ENCODE results near the gene TSPAN4.

TSPAN4 gene

GRCh38 chr11:853682-854448 is 11.2 kb downstream of the TSPAN4 start:
- no peak for DNase-seq

- DNase-seq = no peak
Measured at GRCh38 chr11:854601-855329, 12.1 kb downstream of the TSPAN4 start.

DNA sequence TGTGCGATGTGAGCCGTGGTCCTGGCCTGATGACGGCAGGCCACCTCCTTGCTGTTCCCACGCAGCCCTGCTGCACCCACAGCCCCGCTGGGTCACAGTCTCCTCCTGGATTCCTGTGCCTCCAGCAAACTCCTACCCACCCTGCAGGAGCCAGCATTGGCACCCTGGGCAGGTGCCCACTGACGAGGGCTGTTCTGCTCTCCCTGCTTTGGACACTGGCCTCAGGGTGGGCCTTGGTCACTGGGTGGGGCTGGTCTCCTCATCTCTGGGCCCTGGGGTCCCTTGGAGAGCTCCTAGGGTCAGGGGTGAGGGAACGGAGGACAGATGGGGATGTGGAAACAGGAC is 12.7 kb downstream of the TSPAN4 start:
- no peak for DNase-seq

- no peak for DNase-seq
Measured at GRCh38 chr11:855796-856195, 13.1 kb downstream of the TSPAN4 start.

DNA sequence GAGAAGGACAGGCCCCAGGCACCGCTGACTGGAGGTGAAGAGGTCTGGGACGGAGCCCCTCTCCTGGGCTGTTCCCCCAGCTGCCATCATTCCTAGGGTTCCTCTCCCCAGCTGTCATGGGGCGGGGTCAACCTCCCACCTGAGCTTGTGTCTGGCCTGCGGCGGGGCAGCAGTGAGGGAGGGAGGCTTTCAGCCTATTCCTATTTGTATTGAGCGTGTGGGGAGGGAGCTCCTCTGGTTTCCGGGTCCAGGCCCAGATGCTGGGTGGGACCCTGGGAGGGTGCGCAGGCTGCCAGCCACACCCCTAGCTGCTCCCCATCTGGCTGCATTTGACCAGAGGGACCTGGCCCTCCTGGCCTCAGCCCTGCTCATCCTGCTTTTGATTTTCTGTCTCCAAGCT is 13.7 kb downstream of the TSPAN4 start:
- DNase-seq = no peak

GRCh38 chr11:858053-858761 is 15.6 kb downstream of the TSPAN4 start:
- no peak for DNase-seq

GRCh38 chr11:858762-859339 is 16.2 kb downstream of the TSPAN4 start:
- DNase-seq = no peak

GRCh38 chr11:859394-860131 is 16.9 kb downstream of the TSPAN4 start:
- DNase-seq = peak; percentile 93

- no peak for DNase-seq
Measured at GRCh38 chr11:860234-861104, 17.8 kb downstream of the TSPAN4 start.

DNA sequence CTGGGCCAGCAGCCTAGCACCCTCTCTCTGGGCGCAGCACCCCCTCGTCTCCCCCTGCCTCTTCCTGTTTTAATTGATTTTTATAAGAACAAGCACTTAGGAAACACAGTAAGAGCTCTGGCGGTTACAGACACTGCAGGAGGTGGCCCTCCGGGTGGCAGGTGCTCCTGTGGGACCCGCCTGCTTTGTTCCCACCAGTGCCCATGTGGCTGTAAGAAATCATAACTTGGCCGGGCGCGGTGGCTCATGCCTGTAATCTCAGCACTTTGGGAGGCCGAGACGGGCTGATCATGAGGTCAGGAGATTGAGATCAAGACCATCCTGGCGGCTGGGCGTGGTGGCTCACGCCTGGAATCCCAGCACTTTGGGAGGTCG is 18.4 kb downstream of the TSPAN4 start:
- peak; percentile 63 for DNase-seq

DNA sequence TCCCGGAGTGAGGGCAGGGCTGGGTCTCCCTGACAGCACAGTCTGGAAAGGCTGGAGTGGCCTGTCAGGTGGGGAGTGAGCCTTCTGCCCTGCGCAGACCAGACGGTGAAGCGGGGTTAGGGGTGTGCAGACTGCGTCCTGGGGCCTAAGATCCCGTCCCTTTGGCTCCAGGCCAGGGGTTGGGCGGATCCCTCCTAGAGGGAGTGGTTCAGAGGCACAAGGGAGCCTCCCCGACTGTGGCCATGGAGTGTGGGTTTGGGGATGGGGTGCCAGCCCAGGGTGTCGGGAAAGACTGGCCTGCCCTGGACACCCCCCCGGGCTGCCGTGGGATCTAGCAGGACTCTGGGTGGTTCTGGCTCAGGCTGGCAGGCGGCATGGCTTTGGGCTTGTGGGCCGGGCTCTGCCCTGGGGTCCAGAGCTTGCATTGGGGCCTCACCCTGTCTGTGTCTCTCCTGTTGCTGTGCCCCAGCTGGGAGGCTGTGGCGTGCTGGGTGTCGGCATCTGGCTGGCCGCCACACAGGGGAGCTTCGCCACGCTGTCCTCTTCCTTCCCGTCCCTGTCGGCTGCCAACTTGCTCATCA is 19.5 kb downstream of the TSPAN4 start:
- DNase-seq = no peak

DNA sequence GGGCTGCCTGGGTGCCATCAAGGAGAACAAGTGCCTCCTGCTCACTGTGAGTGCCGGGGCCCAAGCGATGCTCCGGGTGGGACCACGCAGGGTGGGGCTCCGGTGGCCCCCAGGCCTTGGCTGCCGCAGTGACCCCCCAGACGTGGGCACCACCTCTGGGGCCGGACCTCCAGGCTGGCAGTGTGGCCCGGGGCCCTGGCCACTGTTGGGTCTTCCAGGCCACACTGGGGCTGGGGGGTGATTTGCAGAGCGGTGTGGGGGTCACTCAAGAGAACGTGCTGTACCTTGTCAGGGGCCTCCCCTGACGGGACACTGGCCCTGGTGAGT is 20.0 kb downstream of the TSPAN4 start:
- DNase-seq = no peak

DNA sequence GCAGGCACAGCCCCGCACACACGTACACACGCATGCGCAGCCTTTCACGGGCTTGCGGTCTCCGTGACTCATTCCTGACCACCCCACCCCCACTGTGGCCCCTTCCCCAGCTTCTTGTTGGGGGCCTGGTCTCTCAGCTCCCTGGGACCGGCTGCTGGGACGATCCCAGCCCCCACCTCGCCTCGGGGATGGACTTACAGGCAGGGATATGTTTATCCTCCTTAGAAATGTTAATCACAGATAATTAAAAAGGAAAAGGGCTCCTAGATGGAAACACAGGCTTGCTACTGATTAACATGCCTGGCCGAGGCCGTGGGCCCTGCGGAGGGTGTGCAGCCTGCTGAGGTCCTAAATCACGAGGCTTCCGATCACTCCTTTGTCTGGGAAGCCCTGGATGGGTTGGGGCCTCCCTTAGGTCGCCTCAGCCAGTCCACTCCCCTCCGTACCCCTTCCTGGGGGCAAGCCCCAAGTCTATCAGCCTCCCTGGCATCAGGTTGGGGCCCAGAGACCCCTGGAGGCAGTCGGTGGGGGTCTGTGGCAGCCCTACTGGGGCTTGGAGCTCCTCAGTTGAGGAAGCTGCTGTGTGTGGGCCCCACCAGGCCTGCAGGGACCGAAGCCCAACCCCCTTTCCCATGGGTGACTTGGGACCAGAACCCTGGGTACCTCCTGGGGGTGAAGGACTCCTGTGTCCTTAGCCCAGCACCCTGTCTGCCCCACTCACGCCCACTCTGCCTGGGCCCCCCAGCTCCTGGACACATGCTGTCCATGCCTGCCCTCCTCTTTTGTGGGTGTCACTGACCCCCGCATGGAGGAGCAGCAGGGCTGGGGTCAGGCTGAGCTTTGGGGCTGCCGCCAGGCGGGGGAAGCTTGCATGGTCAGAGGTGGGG is 20.6 kb downstream of the TSPAN4 start:
- DNase-seq = no peak

DNA sequence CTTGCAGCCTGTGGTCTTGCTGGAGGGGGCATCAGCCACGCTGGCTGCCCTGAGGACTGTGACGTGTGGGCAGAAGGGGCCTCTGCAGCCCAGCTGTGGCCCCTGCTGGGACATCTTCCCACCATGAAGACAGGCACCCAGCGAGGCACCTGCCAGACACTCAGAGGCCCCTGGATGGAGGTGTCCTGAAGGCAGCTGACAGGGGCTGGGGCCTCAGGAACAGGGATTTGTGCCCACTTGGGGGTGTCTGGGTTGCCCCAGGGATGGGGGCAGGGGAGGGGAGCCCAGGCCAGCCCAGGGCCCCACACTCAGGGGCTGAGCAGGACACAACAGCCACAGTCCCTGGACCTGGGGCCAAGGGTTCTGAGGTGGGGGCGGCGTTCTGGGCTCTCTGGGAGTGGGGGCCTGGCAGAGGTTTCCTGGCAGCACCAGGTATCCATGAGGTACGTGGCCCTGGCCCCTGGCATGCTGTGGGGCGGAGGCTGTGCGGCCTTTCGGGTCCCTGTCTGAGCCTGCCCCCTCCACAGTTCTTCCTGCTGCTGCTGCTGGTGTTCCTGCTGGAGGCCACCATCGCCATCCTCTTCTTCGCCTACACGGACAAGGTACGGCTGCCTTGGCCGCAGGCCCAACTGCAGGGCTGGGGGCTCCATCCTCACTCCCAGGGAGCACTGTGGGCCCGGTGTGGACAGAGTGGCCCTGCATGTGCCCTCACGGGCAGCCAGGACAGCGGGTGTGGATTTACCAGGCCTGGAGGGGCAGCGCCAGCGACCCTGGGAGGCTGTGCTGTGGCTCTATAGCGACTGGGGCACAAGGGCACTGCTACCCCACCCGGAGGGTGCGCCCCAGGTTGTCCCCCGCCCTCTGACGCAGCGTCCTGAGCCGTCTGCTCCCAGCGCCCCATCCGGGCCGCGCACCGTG is 21.5 kb downstream of the TSPAN4 start:
- DNase-seq = no peak

GRCh38 chr11:864898-865297 is 22.2 kb downstream of the TSPAN4 start:
- DNase-seq = no peak

DNA sequence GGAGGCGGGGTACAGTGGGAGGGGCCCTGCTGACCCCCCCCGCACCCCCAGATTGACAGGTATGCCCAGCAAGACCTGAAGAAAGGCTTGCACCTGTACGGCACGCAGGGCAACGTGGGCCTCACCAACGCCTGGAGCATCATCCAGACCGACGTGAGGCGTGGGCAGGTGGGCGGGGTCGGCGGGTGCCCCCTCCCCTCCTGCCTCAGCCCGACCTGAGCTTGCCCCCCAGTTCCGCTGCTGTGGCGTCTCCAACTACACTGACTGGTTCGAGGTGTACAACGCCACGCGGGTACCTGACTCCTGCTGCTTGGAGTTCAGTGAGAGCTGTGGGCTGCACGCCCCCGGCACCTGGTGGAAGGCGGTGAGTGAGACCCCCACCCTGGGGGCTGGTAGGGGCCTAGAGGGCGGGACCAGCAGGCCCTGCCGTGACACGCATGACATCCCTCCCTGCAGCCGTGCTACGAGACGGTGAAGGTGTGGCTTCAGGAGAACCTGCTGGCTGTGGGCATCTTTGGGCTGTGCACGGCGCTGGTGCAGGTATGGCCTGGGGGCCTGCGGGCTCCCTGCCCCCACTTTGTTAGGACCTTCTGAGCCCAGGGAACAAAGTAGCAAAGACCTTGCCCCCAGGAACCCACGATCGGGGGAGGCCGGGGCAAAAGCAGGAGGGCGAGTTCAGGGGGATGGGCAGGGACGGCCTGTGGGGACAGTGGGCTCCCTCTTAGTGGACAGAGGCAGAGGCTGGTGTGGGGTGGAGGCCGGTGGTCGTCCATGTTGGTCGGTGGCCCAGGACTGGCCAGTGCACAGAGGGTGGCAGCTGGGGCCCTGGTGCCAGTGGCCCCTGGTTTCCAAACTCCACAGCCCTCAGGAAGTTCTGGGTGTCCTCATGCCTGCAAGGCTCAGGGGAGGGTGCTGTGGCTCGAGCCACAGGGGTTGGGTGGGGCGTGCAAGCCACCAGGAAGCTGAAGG is 23.1 kb downstream of the TSPAN4 start:
- no peak for DNase-seq

GRCh38 chr11:866481-866880 is 23.8 kb downstream of the TSPAN4 start:
- no peak for DNase-seq

GRCh38 chr11:867856-868358 is 25.3 kb downstream of the TSPAN4 start:
- DNase-seq = no peak

All from COR-L47 (cell line).